T-cell (primary cell): ENCODE results near the gene HOXA6. TPM values are rescaled to one million over a fixed set of nuclear protein-coding genes. Genes with fewer than 3 reads are reported as not detected.
A peak's percentile ranks its signal among the peaks of the same experiment; 100 is the strongest.

Source experiments
- ATAC-seq, 4 experiments: fragments of 200-7000 bp in 3 of 4; fragments of 150-1000 bp in 1 of 4; cut with Tn5 transposase; replicated peaks in 1 of 4; 1 replicate in 3 of 4; 2 replicates in 1 of 4; pipeline ENCODE4 v1.10.0; 2021; ENCODE audit warnings: moderate library complexity in 3 of 4, mild to moderate bottlenecking in 2 of 4, moderate number of reproducible peaks in 1 of 4
- CTCF ChIA-PET, 2 donors: fragments of 300-600 bp; sonication (Branson Sonifier 250); formaldehyde crosslinking; loops; one replicate each; lab custom pipeline; 2022; ENCODE audit warnings: antibody characterized with exemption in 2 of 2; lab: Charles Lee
- POLR2A ChIA-PET, 2 donors: fragments of 300-600 bp; sonication (Branson Sonifier 250); formaldehyde crosslinking; loops; one replicate each; lab custom pipeline; 2022; ENCODE audit warnings: antibody characterized with exemption in 2 of 2; lab: Charles Lee
- DNase-seq, 35 experiments: peaks; one replicate each; pipeline versions ENCODE4 v3.0.0 to v3.0.0-alpha.2; 2013 to 2023
- H3K27ac ChIP-seq: one replicate; pipeline ENCODE4 v1.5.1; 2013; ENCODE audit warnings: low read length
- H3K27me3 ChIP-seq, 2 experiments: replicated peaks in 1 of 2; 1 replicate in 1 of 2; 2 replicates in 1 of 2; pipeline versions ENCODE4 v1.6.1 to v1.7.0; 2013; ENCODE audit warnings: low read length in 1 of 2, mixed read lengths in 1 of 2; ENCODE audit not compliant: control insufficient read depth in 2 of 2, insufficient read depth in 2 of 2; ENCODE audit errors: extremely low read depth in 1 of 2
- H3K36me3 ChIP-seq, 2 donors: 1 replicate in 1 of 2; 2 replicates in 1 of 2; pipeline versions ENCODE4 v1.6.1 to v1.7.0; 2013; ENCODE audit warnings: low read length in 1 of 2; ENCODE audit not compliant: control insufficient read depth in 2 of 2, insufficient read depth in 1 of 2; ENCODE audit errors: extremely low read depth in 1 of 2
- H3K4me1 ChIP-seq, 2 experiments: 1 replicate in 1 of 2; 2 replicates in 1 of 2; pipeline versions ENCODE4 v1.6.1 to v1.7.0; 2013; ENCODE audit warnings: low read length in 2 of 2, mixed read lengths in 1 of 2; ENCODE audit not compliant: insufficient read depth in 2 of 2, control insufficient read depth in 1 of 2; ENCODE audit errors: extremely low read depth in 1 of 2
- H3K4me3 ChIP-seq, 2 donors: 1 replicate in 1 of 2; 2 replicates in 1 of 2; pipeline versions ENCODE4 v1.5.1 to v1.7.0; 2013; ENCODE audit warnings: mild to moderate bottlenecking in 2 of 2, low read length in 1 of 2, moderate library complexity in 1 of 2; ENCODE audit not compliant: control insufficient read depth in 1 of 2; ENCODE audit errors: extremely low read depth in 1 of 2
- H3K9me3 ChIP-seq: 2 replicates; pipeline ENCODE4 v1.7.0; 2013
- H3K27ac Mint-ChIP-seq, 2 donors: one replicate each; pipeline ENCODE4 v1.8.0; 2020 to 2021; ENCODE audit warnings: mild to moderate bottlenecking in 2 of 2, mixed read lengths in 2 of 2
- H3K27me3 Mint-ChIP-seq, 2 donors: one replicate each; pipeline ENCODE4 v1.8.0; 2021 to 2022; ENCODE audit warnings: mixed read lengths in 2 of 2
- H3K36me3 Mint-ChIP-seq: one replicate; pipeline ENCODE4 v1.8.0; 2021; ENCODE audit warnings: mixed read lengths
- H3K4me1 Mint-ChIP-seq, 3 donors: one replicate each; pipeline ENCODE4 v1.8.0; 2020 to 2022; ENCODE audit warnings: mixed read lengths in 3 of 3, mild to moderate bottlenecking in 1 of 3
- H3K4me3 Mint-ChIP-seq, 3 donors: one replicate each; pipeline ENCODE4 v1.8.0; 2020 to 2022; ENCODE audit warnings: mild to moderate bottlenecking in 3 of 3, mixed read lengths in 3 of 3, moderate library complexity in 3 of 3
- H3K9me3 Mint-ChIP-seq, 3 donors: one replicate each; pipeline ENCODE4 v1.8.0; 2020 to 2022; ENCODE audit warnings: mixed read lengths in 3 of 3
- WGBS: methylation state at CpG from one replicate; pipeline ENCODE4 v1.1.5; 2013; ENCODE audit warnings: missing lambda C conversion rate; ENCODE audit not compliant: insufficient coverage; 5-methylcytosine and 5-hydroxymethylcytosine counted together
- total RNA-seq, 35 experiments: library from RNA in 6 of 35; stranded (reverse) in 6 of 35; fragments of 120-200 nt in 1 of 35; gene quantifications; one replicate each; pipeline versions ENCODE4 v1.2.1 to v1.2.4 and lab custom pipeline; 2013 to 2026

The HOXA6 gene
- total RNA-seq, 5 donors from 2014 or later (not counting 1 experiment from before 2014, with no cell fraction given) = 0.50 to 0.65 TPM; not detected in 3

DNA sequence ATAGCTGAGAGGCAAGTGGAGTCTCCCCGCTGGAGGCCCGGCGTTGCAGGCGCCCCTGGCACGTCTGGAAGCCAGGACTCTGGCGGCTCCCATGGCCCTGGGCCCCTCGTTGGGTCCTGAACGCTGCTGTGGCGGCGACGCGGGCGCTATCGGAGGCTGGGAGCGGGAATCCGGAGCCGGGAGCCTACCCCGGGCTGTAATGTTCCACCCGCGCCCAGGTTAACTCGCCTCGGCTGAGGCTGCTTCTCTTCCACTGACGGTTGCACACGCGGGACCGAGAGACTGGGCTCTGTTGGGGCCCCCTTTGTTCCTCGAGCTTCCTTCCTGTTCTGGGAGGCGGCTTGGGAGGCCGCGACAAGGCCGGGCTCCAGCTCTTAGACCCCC is 2.8 kb downstream of the HOXA6 start:
- peaks cover 44 to 73% of the 10 kb centered on the region in 2 donors for H3K27me3 Mint-ChIP-seq

DNA sequence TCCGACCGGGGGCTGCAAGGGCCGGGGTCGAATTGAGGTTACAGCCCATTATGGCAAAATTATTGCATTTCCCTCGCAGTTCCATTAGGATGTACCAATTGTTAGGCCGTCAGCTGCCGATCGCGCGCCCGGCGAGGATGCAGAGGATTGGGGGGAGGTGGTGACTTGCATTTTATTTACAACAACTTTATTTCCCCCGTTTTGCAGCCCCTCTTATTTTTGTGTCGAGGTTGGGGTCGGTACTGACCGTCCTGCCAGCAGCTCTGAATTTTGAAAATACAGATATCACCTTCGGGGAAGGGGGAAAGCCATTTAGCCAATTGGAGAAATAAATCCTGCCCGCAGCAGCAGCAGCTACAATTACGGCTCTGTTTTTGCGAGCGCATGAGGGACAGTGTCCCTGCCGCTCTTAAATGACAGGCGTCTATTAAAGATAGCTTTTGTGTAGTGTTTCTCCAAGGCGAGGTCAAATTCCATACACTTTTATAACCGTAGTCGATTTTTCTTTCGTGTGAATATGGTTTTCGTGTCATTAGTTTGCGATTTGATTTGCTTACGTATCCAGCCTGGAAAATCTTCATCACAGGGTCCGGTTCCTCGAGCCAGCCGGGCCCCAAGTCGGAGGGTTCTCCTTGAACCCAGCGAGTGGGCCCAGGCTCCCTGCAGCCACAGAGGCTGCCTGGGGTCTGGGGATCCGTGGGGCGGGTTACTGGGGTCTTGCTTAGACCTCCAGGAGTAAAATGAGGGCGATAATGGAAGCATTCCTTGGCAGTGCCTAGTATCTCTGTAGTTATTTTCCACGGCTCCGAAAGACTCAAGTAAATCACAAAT is 3.4 kb downstream of the HOXA6 start:
- DNase-seq (no peak), ATAC-seq (no peak)
- ChIA-PET CTCF (interaction anchor here in 1 of 2 donors (0.6 to 1.3 kb wide), 2 partner anchors 15 to 287 kb away, joined by 3 to 5 read pairs; no protein-coding TSS in a partner anchor), POLR2A (no interaction called here)
- Mint-ChIP-seq H3K4me1 (peaks cover 8 to 13% (median 11%) of the 10 kb centered on the region in 3 donors), H3K27me3 (peaks cover 39 to 67% of the 10 kb centered on the region in 2 donors), H3K4me3 (peak overlapping the region in 1 of 3 donors; percentile 68), H3K9me3 (no peaks in the 10 kb centered on the region), H3K36me3 (no peaks in the 10 kb centered on the region), H3K27ac (no peak overlapping the region)
- H3K36me3 ChIP-seq = no peaks in the 10 kb centered on the region
- peaks cover 0 to 16% of the 10 kb centered on the region in 2 experiments for H3K4me1 ChIP-seq
- no peaks in the 10 kb centered on the region for H3K9me3 ChIP-seq
- H3K4me3 ChIP-seq = no peak overlapping the region
- no peak overlapping the region for H3K27ac ChIP-seq
- H3K27me3 ChIP-seq = peaks cover 0 to 71% of the 10 kb centered on the region in 2 experiments
- 93% methylated on average over 29 of the region's 40 CpGs for WGBS

More for the DNA sequence above, 2.8 kb downstream of the HOXA6 start:
- POLR2A ChIA-PET = no interaction called here
- CTCF ChIA-PET = interaction anchor here in 1 of 2 donors (0.6 kb wide), 1 partner anchor 288 kb away, joined by 5 read pairs; no protein-coding TSS in a partner anchor
- DNase-seq (no peak), ATAC-seq (no peak)
- Mint-ChIP-seq H3K36me3 (no peaks in the 10 kb centered on the region), H3K9me3 (no peaks in the 10 kb centered on the region), H3K4me1 (peaks cover 8 to 13% (median 11%) of the 10 kb centered on the region in 3 donors), H3K4me3 (no peak overlapping the region), H3K27ac (no peak overlapping the region)
- 80% methylated on average over 26 of the region's 31 CpGs for WGBS
- Histone ChIP-seq H3K4me1 (peaks cover 0 to 16% of the 10 kb centered on the region in 2 experiments), H3K4me3 (no peak overlapping the region), H3K27me3 (peaks cover 0 to 71% of the 10 kb centered on the region in 2 experiments), H3K27ac (no peak overlapping the region), H3K36me3 (no peaks in the 10 kb centered on the region), H3K9me3 (no peaks in the 10 kb centered on the region)

DNA sequence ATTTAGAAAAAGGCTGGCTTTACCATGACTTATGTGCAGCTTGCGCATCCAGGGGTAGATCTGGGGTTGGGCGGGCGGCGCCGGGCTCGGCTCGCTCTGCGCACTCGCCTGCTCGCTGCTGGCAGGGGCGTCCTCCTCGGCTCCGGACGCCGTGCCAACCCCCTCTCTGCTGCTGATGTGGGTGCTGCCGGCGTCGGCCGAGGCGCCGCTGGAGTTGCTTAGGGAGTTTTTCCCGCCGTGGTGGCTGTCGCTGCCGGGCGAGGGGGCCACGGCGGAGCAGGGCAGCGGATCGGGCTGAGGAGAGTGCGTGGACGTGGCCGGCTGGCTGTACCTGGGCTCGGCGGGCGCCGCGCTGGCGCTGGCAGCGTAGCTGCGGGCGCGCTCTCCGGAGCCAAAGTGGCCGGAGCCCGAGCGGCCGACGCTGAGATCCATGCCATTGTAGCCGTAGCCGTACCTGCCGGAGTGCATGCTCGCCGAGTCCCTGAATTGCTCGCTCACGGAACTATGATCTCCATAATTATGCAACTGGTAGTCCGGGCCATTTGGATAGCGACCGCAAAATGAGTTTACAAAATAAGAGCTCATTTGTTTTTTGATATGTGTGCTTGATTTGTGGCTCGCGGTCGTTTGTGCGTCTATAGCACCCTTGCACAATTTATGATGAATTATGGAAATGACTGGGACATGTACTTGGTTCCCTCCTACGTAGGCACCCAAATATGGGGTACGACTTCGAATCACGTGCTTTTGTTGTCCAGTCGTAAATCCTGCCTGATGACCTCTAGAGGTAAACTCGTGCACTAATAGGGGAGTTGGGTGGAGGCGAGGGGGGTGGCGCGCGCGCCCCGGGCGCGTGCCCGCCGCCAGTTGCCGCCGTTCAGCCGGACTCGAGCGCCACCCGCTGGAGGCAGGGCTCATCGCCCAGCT is 4.3 kb downstream of the HOXA6 start, which contains the start of gene HOXA5:
TSS of gene HOXA5 (minus strand) at position 659 of the 927 bp plus-strand sequence. CDS start at position 585, 74 bp downstream.
- peak within 1 kb of the TSS in 1 of 2 donors; percentile 41 for H3K4me3 ChIP-seq
- ChIA-PET POLR2A (no interaction called here), CTCF (interaction anchor here in 1 of 2 donors (1.3 kb wide), 1 partner anchor 16 kb away, joined by 3 read pairs; no protein-coding TSS in a partner anchor)
- DNase-seq = no peak
- Mint-ChIP-seq H3K4me3 (peak within 1 kb of the TSS in 1 of 3 donors; percentile 68), H3K4me1 (peaks cover 5 to 10% (median 9%) of the 10 kb centered on the region in 3 donors), H3K27ac (no peak within 1 kb of the TSS), H3K36me3 (no peaks in the 10 kb centered on the region), H3K9me3 (no peaks in the 10 kb centered on the region), H3K27me3 (peaks cover 40 to 66% of the 10 kb centered on the region in 2 donors)
- peaks cover 0 to 65% of the 10 kb centered on the region in 2 experiments for H3K27me3 ChIP-seq
- H3K4me1 ChIP-seq = peaks cover 0 to 12% of the 10 kb centered on the region in 2 experiments
- H3K27ac ChIP-seq = no peak within 1 kb of the TSS
- ATAC-seq = peak in 1 of 4 experiments; percentile 39
- 87% methylated on average over 70 of the region's 86 CpGs for WGBS
- no peaks in the 10 kb centered on the region for H3K36me3 ChIP-seq
- H3K9me3 ChIP-seq = no peaks in the 10 kb centered on the region

- H3K27me3 Mint-ChIP-seq = peaks cover 41 to 66% of the 10 kb centered on the region in 2 donors
- no peak for ATAC-seq
- POLR2A ChIA-PET = no interaction called here
- CTCF ChIA-PET = interaction anchor here in 1 of 2 donors (1.3 kb wide), 1 partner anchor 19 kb away, joined by 3 read pairs; no protein-coding TSS in a partner anchor
- Histone ChIP-seq H3K4me1 (peaks cover 0 to 6% of the 10 kb centered on the region in 2 experiments), H3K27ac (no peak overlapping the region), H3K9me3 (no peaks in the 10 kb centered on the region), H3K36me3 (no peaks in the 10 kb centered on the region), H3K4me3 (peak overlapping the region in 1 of 2 donors; percentile 41), H3K27me3 (peaks cover 0 to 58% of the 10 kb centered on the region in 2 experiments)
- no peak overlapping the region for H3K27ac Mint-ChIP-seq
- WGBS = 82% methylated on average over 20 of the region's 29 CpGs
- peaks cover 2 to 7% (median 4%) of the 10 kb centered on the region in 3 donors for H3K4me1 Mint-ChIP-seq
- H3K9me3 Mint-ChIP-seq = no peaks in the 10 kb centered on the region
- no peak for DNase-seq
- H3K4me3 Mint-ChIP-seq = peak overlapping the region in 1 of 3 donors; percentile 68
- no peaks in the 10 kb centered on the region for H3K36me3 Mint-ChIP-seq
Observed at GRCh38 chr7:27142580-27143022, 5.0 kb downstream of the HOXA6 start.

- ATAC-seq (no peak), DNase-seq (no peak)
- H3K36me3 ChIP-seq = no peaks in the 10 kb centered on the region
- peaks cover under 1 to 2% (median 2%) of the 10 kb centered on the region in 3 donors for H3K4me1 Mint-ChIP-seq
- H3K4me3 ChIP-seq = no peak overlapping the region
- ChIA-PET CTCF (interaction anchor here (0.6 to 1.3 kb wide), 3 partner anchors 11 to 794 kb away, joined by 3 to 4 read pairs (median 3); no protein-coding TSS in a partner anchor), POLR2A (interaction anchor here in 1 of 2 donors (0.7 kb wide), 1 partner anchor 1240 kb away, joined by 3 read pairs; no protein-coding TSS in a partner anchor)
- H3K36me3 Mint-ChIP-seq = no peaks in the 10 kb centered on the region
- H3K9me3 Mint-ChIP-seq = no peaks in the 10 kb centered on the region
- no peak overlapping the region for H3K27ac Mint-ChIP-seq
- H3K27me3 ChIP-seq = peaks cover 0 to 55% of the 10 kb centered on the region in 2 experiments
- WGBS = 95% methylated on average over 27 of the region's 30 CpGs
- H3K27me3 Mint-ChIP-seq = peaks cover 41 to 66% of the 10 kb centered on the region in 2 donors
- peaks cover 0 to under 1% of the 10 kb centered on the region in 2 experiments for H3K4me1 ChIP-seq
- no peak overlapping the region for H3K27ac ChIP-seq
- peak overlapping the region in 1 of 3 donors; percentile 68 for H3K4me3 Mint-ChIP-seq
- H3K9me3 ChIP-seq = no peaks in the 10 kb centered on the region
Observed at GRCh38 chr7:27141923-27142579, 5.5 kb downstream of the HOXA6 start.
